IPS DF 19.7 (cell line): ENCODE results near the gene SLC25A43.
"Not testable (repeated sequence)": the region's sequence is repeated elsewhere in the genome, so short reads cannot be mapped to it uniquely, and the experiment has no call there.

Experiments
- DNase-seq: peaks from one replicate; pipeline ENCODE4 v3.0.0-alpha.2; 2013; ENCODE audit warnings: low read depth, low spot score

SLC25A43 gene

GRCh38 chrX:119467842-119468550, 68.9 kb downstream of the SLC25A43 start, which contains the start of gene SLC25A5:
Gene SLC25A5 (plus strand): TSS chrX:119468444. CDS start chrX:119468516, 72 bp downstream.
- DNase-seq: no peak

GRCh38 chrX:119468551-119469312, 69.6 kb downstream of the SLC25A43 start:
- DNase-seq: no peak

- no peak for DNase-seq
These were observed 70.1 kb downstream of the SLC25A43 start for GRCh38 chrX:119469313-119469635.

- no peak for DNase-seq
These were observed 75.7 kb downstream of the SLC25A43 start for GRCh38 chrX:119474615-119475388.

GRCh38 chrX:119475389-119476101, 76.4 kb downstream of the SLC25A43 start:
- no peak for DNase-seq

GRCh38 chrX:119477812-119478232, 78.7 kb downstream of the SLC25A43 start:
- DNase-seq: no peak

GRCh38 chrX:119478504-119478903, 79.4 kb downstream of the SLC25A43 start:
- no peak for DNase-seq

GRCh38 chrX:119479845-119480244, 80.7 kb downstream of the SLC25A43 start:
- no peak for DNase-seq

GRCh38 chrX:119481323-119481801, 82.2 kb downstream of the SLC25A43 start:
- no peak for DNase-seq

- no peak for DNase-seq
These were observed 82.9 kb downstream of the SLC25A43 start for GRCh38 chrX:119482041-119482440.

GRCh38 chrX:119482481-119483480, 83.6 kb downstream of the SLC25A43 start:
- DNase-seq: no peak

- no peak for DNase-seq
These were observed 87.6 kb downstream of the SLC25A43 start for GRCh38 chrX:119486745-119487144.

- not testable (repeated sequence) for DNase-seq
These were observed 88.6 kb downstream of the SLC25A43 start for GRCh38 chrX:119487766-119488165.

- DNase-seq: no peak
These were observed 89.6 kb downstream of the SLC25A43 start for GRCh38 chrX:119488749-119489148.

GRCh38 chrX:119489212-119490074, 90.3 kb downstream of the SLC25A43 start:
- no peak for DNase-seq

- no peak for DNase-seq
These were observed 93.3 kb downstream of the SLC25A43 start for GRCh38 chrX:119492463-119492862.

- DNase-seq: not testable (repeated sequence)
These were observed 94.8 kb downstream of the SLC25A43 start for GRCh38 chrX:119493851-119494495.
